ENCODE measurements around the gene CCDC127.

DNA sequence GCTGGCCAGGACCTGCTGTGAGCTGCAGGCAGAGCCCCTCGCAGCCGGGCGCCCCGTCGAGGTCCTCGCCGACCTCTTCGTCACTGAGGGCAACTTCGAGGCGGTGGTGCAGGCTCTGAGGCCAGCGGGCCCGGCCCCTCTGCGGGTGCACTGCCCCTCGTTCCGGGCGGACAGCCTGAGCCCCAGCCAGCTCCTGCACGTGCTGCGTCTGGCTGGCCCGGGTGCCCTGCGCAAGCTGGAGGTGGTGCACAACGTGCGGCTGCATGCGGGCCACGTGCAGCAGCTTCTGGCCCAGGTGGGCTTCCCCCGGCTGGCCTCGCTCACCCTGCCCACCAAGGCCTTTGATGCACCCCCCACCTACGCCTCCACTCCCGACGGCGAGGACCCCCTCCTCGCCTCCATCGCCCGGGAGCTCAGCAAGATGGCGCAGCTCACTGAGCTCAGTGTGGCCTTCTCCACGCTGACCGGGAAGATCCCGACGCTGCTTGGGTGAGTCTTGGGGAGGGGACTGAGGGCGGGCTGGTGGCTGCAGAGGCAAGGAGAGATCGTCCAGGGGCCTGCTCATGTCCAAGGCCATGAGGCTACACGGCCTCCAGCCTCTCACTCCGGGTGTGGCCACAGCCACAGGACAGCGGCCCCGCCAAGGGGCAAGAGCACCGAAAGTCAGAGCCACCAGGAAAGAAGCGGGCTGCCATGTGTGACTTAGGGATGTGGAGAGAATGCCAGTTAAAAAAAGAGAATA, 25.8 kb downstream of the CCDC127 start:
- TF ChIP-seq CTCF (IDR thresholded peaks at IDR 0.05) = no peak
- no peak for TF ChIP-seq POLR2AphosphoS5 (IDR thresholded peaks at IDR 0.05)
- TF ChIP-seq POLR2A (IDR thresholded peaks at IDR 0.05) = no peak
- TF ChIP-seq EP300 (IDR thresholded peaks at IDR 0.05; ENCODE audit: low read depth) = no peak
